GM19455 (cell line): ENCODE measurements around the gene CCR5.

Source experiments
- ATAC-seq: cut with Tn5 transposase; IDR thresholded peaks from one replicate; pipeline ENCODE4 v1.9.1; 2021; ENCODE audit not compliant: unreplicated experiment

CCR5 gene

DNA sequence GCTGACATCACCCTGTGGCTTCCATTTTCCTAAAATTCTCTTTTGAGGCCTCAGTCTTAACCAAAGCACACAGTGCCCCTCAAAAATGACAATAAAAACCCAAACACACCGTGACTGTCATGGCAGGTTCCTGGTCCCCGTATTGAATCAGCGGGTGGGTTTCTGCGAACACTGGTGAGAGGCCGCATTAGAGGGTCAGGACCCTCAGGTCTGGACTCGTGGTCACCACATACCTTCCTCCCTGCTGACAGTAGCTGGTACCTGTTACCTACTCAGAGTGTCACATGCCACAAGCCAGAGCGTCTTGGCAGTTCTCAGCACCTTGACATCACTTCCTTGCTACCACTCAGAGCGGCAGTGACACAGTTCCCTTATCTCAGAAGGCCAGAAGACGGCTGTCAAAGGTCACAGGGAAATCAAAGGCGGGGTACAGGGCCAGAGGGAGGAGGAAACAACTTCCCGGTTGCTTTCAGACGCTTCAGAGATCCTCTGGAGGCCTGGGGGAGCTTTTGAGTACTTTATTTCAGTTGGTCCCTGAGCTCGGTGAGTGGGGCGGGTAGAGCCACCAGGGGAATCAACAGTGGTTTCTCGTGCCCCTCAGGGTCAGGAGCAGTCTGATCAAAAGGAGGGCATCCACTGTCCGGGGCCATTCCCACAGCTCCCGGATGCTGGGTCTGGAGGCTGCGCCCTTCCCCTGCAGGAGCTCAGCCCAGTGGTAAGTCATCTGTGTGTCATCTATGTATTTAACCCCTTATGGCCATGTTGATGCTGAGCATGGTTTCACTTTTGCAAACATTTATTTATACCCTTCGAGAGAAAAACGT lies 36.3 kb downstream of the CCR5 start, which contains the start of the genes CCR5AS and CCRL2:
Gene CCR5AS, minus strand, starts transcription at position 279 of the 824 bp plus-strand sequence.
Gene CCRL2, plus strand, starts transcription at position 472 of the 824 bp plus-strand sequence. CDS start 821 bp downstream, outside the sequence.
- ATAC-seq: no peak

GRCh38 chr3:46407970-46408369 lies 37.2 kb downstream of the CCR5 start:
- no peak for ATAC-seq

- ATAC-seq: no peak
Measured at GRCh38 chr3:46408853-46409252, 38.1 kb downstream of the CCR5 start.

- no peak for ATAC-seq
Measured at GRCh38 chr3:46409739-46410489, 39.2 kb downstream of the CCR5 start.

- no peak for ATAC-seq
Measured at GRCh38 chr3:46410669-46411068, 39.9 kb downstream of the CCR5 start.

DNA sequence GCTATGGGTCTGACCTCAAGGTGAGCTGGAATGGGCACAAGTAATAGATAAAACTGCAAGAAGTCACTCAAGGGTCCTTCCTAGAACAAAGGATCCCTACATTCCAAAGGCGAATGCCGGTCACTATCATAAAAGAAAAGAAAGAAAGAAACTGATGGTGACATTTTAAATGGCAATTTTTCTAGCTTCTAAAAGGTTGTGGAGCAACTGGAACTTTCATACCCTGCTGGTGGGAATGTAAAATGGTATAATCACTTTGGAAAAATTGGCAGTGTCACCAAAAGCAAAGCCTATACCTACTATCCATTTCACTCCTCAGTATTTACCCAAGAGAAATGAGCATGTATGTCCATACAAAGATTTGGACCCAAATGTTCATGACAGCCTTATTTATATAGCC lies 40.5 kb downstream of the CCR5 start:
- ATAC-seq: no peak

- no peak for ATAC-seq
Measured at GRCh38 chr3:46412786-46413298, 42.1 kb downstream of the CCR5 start.

DNA sequence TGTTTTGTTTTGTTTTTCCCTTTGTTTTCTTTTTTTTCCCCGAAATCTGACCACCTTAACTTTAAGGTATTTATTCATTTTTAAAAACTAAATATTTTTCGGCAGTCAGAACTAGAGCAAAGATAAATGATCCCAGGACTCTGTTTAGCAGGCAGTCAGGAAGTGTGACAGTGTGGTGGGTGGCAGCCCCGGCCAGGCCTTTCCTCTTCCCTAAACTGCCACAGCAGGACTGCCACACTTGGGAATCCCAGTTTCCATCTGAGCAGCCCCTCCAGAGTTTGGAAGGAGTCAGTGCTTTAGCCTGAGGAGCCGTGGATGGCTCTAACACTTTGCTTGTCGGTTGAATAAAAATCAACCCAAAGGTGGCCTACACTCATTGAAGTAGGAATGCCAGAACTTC lies 43.2 kb downstream of the CCR5 start:
- ATAC-seq: no peak

- ATAC-seq: no peak
Measured at GRCh38 chr3:46414739-46415138, 44.0 kb downstream of the CCR5 start.

- no peak for ATAC-seq
Measured at GRCh38 chr3:46416125-46416810, 45.5 kb downstream of the CCR5 start.

DNA sequence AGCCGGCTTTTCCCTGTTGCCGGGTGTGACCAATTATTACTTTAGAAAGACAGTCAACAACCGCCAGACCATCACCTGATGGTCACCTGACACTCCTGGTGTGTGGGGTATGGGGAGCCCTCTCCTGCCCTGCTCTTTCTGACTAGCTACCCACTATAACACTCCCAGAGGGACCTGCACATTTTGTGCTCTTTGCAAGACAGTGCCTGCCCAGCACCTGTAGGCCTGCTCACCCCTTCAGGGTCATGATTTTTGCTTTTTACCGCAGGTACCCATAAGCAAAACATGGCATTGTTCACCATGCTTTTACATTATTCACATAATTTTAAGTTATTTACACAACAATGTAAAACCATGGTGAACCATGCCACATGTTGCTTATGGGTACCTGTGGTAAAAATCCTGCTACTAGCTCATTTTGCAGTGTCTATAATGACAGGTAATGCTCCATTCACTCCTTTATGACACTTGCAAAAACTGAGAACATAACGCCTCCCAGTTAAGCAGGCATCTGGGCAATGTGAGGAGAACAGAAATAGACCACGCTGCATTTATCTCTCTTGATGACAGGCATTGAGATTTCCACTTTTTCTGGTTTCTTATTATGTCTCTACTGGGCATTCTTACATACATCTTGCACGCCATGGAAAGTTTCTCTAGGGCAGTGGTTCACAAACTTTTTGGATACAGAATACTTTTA lies 46.2 kb downstream of the CCR5 start:
- ATAC-seq: no peak

DNA sequence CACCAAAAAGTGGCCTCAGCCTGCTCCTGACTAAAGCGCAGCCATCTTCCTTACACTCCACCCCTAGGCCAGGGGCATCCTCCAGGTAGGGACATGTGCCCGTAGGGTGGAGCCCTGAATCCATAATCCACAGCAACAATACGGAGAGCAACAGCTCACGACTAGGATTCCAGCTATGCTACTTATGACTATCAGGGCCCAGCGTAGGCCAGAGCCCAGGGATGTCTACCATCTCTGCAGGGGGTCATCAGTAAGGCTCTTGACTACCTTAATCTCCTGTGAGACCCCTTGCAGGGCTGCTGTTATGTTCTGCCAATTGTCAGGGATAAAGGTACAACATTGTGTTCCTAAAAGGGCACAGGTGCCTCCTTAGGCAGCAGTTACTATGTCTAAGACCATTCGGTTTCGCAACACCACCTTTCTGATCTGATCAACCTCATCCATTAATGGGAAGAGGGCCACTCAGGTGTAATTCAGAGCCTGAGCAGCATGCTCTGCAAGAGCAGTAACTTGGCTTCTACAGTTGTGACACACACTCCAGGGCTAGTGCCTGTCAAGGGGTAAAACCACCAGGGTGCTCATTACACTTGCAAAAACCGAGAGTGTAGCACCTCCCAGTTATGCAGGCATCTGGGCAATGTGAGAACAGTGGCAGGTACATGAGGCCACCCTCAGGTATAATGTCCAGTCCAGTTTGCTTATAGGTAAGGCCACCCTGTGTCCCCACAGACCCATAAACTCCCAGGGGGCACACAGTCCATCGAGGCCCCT lies 47.3 kb downstream of the CCR5 start:
- ATAC-seq: no peak

DNA sequence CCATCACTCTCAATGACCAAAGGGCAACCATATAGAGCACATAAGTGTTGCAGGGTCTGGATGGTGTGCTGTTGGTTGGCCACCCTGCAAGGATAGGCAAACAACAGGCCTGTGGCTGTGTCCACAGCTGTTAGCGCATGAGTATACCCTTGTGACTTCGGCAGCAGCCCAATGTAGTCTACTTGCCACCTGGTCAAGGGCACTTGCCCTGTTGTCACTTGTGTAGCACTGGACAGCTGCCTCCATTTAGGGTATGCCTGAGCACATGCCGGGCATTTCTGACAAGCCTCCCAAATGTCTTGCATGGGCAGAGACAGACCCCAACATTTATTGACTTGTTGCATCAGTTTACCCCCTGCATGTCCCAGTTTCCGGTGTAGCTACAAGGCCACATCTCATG lies 49.1 kb downstream of the CCR5 start:
- no peak for ATAC-seq

- no peak for ATAC-seq
Measured at GRCh38 chr3:46420931-46421330, 50.2 kb downstream of the CCR5 start.

DNA sequence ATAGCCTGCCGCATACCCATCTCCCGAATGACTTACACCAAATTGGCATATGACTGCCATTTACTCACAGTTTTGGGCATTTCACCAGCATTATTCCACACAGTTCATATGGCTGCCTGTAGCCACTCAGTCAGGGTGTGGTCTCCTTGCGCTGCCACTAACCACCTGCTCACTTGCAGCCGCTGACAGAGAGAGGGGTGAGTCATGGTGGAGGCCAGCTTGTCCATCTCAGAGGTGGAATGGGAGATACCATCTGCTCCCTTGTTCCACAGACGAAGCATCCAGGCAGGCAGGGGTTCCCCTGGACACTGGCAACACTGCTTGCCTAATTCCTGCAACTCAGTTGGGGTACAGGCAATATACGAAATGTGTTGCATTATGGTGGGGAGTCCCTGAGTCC lies 51.9 kb downstream of the CCR5 start:
- no peak for ATAC-seq

GRCh38 chr3:46423588-46423987 lies 52.8 kb downstream of the CCR5 start:
- no peak for ATAC-seq
